GM12878 (cell line): Measurements from ENCODE around the gene MYT1.

Experiments
- CTCF ChIP-seq, 3 experiments: IDR thresholded peaks in 2 of 3; conservative IDR thresholded peaks in 1 of 3; 2 replicates each; pipeline ENCODE4 v1.5.1; 2011; ENCODE audit warnings: low read depth in 3 of 3, low read length in 3 of 3, mild to moderate bottlenecking in 3 of 3, control low read depth in 2 of 3, moderate library complexity in 2 of 3, inconsistent platforms in 1 of 3, mixed read lengths in 1 of 3; ENCODE audit not compliant: control insufficient read depth in 2 of 3, insufficient read depth in 1 of 3; ENCODE audit errors: extremely low read depth in 1 of 3
- E2F4 ChIP-seq: IDR thresholded peaks from 2 replicates; pipeline ENCODE4 v1.6.1; 2012; ENCODE audit warnings: low read depth, low read length, improper control_type of control experiment
- EP300 ChIP-seq, 2 experiments: fragments of 150-350 bp in 1 of 2; IDR thresholded peaks; 2 replicates each; pipeline ENCODE4 v1.6.1; 2011 to 2012; ENCODE audit warnings: low read depth in 2 of 2, low read length in 2 of 2, borderline replicate concordance in 1 of 2, improper control_type of control experiment in 1 of 2, inconsistent platforms in 1 of 2; ENCODE audit not compliant: control insufficient read depth in 1 of 2
- ESRRA ChIP-seq: IDR thresholded peaks from 2 replicates; pipeline ENCODE4 v1.6.1; 2012; ENCODE audit warnings: mild to moderate bottlenecking, low read length, improper control_type of control experiment
- EZH2 ChIP-seq: IDR thresholded peaks from 2 replicates; pipeline ENCODE4 v1.6.1; 2012; ENCODE audit warnings: low read depth, mild to moderate bottlenecking, control low read depth, inconsistent platforms, low read length, borderline replicate concordance; ENCODE audit not compliant: control insufficient read depth
- HDAC2 ChIP-seq: fragments of 200-600 bp; sonication (generic); IDR thresholded peaks from 2 replicates; pipeline ENCODE4 v1.6.1; 2017
- IKZF2 ChIP-seq, 2 experiments: fragments of 450-650 bp; IDR thresholded peaks; 2 replicates each; pipeline ENCODE4 v1.6.1; 2017; ENCODE audit warnings: mild to moderate bottlenecking in 2 of 2, moderate library complexity in 2 of 2
- PAX8 ChIP-seq: fragments of 450-650 bp; IDR thresholded peaks from 2 replicates; pipeline ENCODE4 v1.6.1; 2017; ENCODE audit warnings: mild to moderate bottlenecking, moderate library complexity
- PBX3 ChIP-seq: IDR thresholded peaks from 2 replicates; pipeline ENCODE4 v1.6.1; 2011; ENCODE audit warnings: mild to moderate bottlenecking, low read depth, low read length, moderate library complexity; ENCODE audit not compliant: insufficient replicate concordance
- PML ChIP-seq: IDR thresholded peaks from 2 replicates; pipeline ENCODE4 v1.6.1; 2012; ENCODE audit warnings: low read length, inconsistent platforms
- POLR2A ChIP-seq: IDR thresholded peaks from 2 replicates; pipeline ENCODE4 v1.6.1; 2011; ENCODE audit warnings: low read depth, mild to moderate bottlenecking, low read length
- SRF ChIP-seq, 2 experiments: IDR thresholded peaks; 2 replicates each; pipeline ENCODE4 v1.6.1; 2011; ENCODE audit warnings: low read depth in 2 of 2, low read length in 2 of 2, mild to moderate bottlenecking in 1 of 2, moderate library complexity in 1 of 2
- YBX1 ChIP-seq: fragments of 450-650 bp; IDR thresholded peaks from 2 replicates; pipeline ENCODE4 v1.6.1; 2016; ENCODE audit warnings: antibody characterized with exemption
- ZNF217 ChIP-seq: fragments of 450-650 bp; IDR thresholded peaks from 2 replicates; pipeline ENCODE4 v1.6.1; 2017; ENCODE audit warnings: antibody characterized with exemption, mild to moderate bottlenecking

- TF ChIP-seq CTCF (IDR thresholded peaks at IDR 0.05 in 2 of 3, conservative IDR thresholded peaks at IDR 0.05 in 1 of 3; ENCODE audit: control insufficient read depth in 2 of 3, extremely low read depth in 1 of 3, insufficient read depth in 1 of 3, low read depth in 3 of 3, low read length in 3 of 3) (no peak), POLR2A (no peak), EP300 (IDR thresholded peaks at IDR 0.05; ENCODE audit: borderline replicate concordance in 1 of 2, control insufficient read depth in 1 of 2, low read depth in 2 of 2, low read length in 2 of 2) (no peak), YBX1 (no peak), EZH2 (no peak), PBX3 (no peak), PML (no peak), ZNF217 (no peak), HDAC2 (no peak), SRF (IDR thresholded peaks at IDR 0.05; ENCODE audit: low read depth in 2 of 2, low read length in 2 of 2) (no peak), E2F4 (no peak), ESRRA (no peak), IKZF2 (IDR thresholded peaks at IDR 0.05) (no peak), PAX8 (no peak)
These were observed 69.5 kb downstream of the MYT1 start for GRCh38 chr20:64233725-64234124.
